Posterior vena cava (tissue), 2 donors: ENCODE results near the gene GDPD3. TPM values are rescaled to one million over a fixed set of nuclear protein-coding genes. Genes with fewer than 3 reads are reported as not detected.
A peak's percentile ranks its signal among the peaks of the same experiment; 100 is the strongest.

ENCODE experiments used
- DNase-seq: peaks from one replicate; pipeline ENCODE4 v3.0.0-alpha.2; 2020; ENCODE audit warnings: low spot score
- intact Hi-C, 2 donors: fragments of 100-400 bp; cut with DNase I; formaldehyde crosslinking; loops; one replicate each; pipeline versions ENCODE4 v1.14.1 to v1.14.2; 2022 to 2023
- total RNA-seq, 2 donors: library from RNA; stranded (reverse); fragmentation: NEBNext Ultra II Directional; extraction: Animal tissue kit (Norgen Biotek cat#: 25700); gene quantifications; one replicate each; pipeline ENCODE4 v1.2.1, GENCODE V29; 2021
- donor health status: DM: yes; HTN: yes; CAD: no.
- donor health status: DM: yes; HTN: yes; CAD: no.

The GDPD3 gene
- total RNA-seq, 2 donors from 2014 or later: 3.7 to 4.0 TPM

GRCh38 chr16:30085820-30086219 lies 27.5 kb downstream of the GDPD3 start:
- DNase-seq: no peak
- intact Hi-C loops: no loop called here

DNA sequence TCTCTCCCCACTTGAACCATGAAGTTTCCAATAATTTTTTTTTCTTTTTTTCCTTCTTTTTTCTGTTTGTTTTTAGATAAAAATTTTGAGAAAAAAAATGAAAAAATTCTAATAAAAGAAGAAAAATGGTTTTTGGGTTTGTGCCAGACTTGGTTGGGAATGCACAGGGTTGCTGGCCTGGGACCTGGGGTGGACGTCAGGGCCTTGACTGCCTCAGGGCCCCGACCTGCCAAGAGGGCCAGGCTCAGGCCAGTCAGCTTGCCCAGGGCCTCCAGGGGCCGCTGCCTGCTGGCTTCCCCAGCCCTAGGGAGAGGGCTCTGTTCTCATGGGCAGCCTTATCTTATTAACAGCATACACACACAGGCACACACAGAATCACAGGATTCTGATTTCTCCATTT lies 28.1 kb downstream of the GDPD3 start:
- no peak for DNase-seq
- intact Hi-C loops: no loop called here

- DNase-seq: peak; percentile 92
- intact Hi-C loops: no loop called here
Observed at GRCh38 chr16:30084816-30085159, 28.5 kb downstream of the GDPD3 start.

DNA sequence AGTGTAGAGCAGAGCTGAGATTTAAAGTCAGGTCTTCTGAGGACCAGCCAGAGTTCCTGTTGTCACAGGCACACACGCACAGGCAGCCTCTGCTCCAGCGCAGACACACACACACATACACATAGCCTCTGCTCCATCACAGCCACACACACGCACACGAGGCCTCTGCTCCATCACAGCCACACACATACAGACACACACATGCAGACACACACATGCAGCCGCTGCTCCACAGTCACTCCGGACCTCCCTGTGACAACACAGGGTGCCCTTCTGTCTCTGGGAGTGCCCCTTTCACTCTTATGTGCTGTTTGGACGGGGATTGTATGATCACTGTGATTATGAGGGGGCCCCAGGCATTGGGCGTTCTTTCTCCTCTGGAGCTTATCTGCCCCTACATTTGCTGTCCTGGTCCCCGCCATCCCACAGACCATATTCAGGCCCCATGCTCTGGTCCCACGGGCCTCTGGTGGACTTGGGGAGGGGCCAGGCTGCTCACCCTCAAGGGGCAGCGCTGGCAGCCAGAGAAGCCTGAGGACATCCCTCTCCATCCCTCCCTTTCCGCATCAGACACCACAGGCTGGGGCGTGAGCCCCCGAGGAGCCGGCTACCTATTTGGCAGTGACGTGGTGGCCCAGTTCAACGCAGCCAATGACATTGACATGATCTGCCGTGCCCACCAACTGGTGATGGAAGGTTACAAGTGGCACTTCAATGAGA lies 29.1 kb downstream of the GDPD3 start:
- intact Hi-C loops: no loop called here
- DNase-seq: peak; percentile 66

- intact Hi-C loops: no loop called here
- DNase-seq: peak; percentile 67
Observed at GRCh38 chr16:30083216-30084055, 29.9 kb downstream of the GDPD3 start.

DNA sequence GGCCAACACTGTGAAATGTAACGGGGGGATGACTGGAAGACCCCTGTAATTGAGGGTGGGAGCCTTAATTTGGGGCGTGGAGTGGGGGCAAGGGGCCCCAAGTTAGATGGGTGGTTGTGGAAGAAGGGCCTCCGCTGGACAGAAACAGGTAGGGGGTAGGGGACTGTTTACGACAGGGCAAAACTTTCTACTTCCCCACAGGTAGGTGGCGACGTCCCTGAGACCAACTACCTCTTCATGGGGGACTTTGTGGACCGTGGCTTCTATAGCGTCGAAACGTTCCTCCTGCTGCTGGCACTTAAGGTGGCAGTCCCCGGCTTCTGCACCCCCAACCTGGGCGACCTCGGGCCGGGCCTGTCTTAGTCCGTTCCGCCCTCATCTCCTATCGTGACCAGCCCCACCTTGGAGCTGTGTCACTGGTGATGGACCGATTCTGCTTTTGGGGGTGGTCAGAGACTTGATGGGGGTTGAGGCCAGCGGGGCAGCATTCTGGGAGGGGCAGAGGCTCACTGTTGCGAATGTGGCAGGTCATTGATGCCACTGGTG lies 30.7 kb downstream of the GDPD3 start:
- no peak for DNase-seq
- intact Hi-C loops: no loop called here

- intact Hi-C loops: no loop called here
- DNase-seq: no peak
Observed at GRCh38 chr16:30079480-30079879, 33.9 kb downstream of the GDPD3 start.

GRCh38 chr16:30078744-30079143 lies 34.6 kb downstream of the GDPD3 start:
- DNase-seq: no peak
- intact Hi-C loops: no loop called here

DNA sequence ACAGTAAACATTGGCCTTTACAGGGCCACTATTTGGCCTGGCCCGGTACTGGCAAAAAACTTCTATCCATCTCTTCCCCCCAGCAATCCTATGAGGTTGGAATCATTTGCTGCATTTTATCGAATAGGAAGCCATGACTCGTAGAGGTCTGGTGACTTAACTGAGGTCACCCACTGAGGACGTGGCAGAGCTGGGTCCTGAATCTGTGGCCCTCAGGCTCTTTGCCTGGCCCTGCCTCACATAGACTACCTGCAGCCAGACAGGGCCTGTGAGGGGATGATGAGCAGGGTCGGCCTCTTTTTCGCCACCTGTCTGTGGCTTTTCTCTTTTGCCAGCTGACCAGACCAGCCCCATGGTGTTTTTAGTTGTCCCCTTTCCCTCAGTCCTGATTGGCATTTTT lies 35.7 kb downstream of the GDPD3 start:
- intact Hi-C loops: no loop called here
- no peak for DNase-seq

GRCh38 chr16:30076276-30076791 lies 37.0 kb downstream of the GDPD3 start:
- DNase-seq: peak; percentile 84
- intact Hi-C loops: no loop called here

DNA sequence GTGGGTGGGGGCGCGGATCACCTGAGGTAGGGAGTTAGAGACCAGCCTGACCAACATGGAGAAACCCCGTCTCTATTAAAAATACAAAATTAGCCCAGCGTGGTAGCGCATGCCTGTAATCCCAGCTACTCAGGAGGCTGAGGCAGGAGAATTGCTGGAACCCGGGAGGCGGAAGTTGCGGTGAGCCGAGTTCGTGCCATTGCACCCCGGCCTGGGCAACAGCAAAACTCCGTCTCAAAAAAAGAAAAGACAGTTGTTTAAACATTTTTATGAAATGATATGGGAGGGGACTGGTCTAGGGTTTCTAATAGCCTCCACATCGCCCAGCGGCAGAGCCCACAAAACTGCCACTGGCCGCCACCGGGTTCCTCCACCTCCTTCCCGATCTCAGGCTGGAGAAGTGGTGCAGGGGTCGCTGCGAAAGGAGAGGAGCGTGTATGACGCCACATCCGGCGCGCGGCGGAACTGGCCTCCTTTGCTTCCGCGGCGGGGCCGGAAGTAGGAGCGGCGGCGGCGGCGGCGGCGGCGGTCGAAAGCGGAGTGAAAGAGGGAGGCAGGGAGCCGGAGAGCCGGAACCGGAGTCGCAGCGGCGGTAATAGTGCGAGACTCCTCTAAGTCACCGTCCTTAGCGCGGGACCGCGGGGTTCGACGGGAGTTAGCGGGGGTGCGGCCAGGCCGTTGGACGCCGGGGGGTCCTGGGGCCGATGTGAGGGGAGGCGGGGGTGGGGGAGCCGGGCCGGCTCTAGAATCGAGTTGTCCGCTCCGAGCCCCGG lies 37.6 kb downstream of the GDPD3 start, which contains the start of gene PPP4C:
Gene PPP4C, plus strand, starts transcription at position 492 of the 773 bp plus-strand sequence. CDS start 384 bp downstream, outside the sequence.
- peak; percentile 97 for DNase-seq
- intact Hi-C loops: no loop called here

GRCh38 chr16:30070490-30070889 lies 42.8 kb downstream of the GDPD3 start:
- no peak for DNase-seq
- intact Hi-C loops: no loop called here

DNA sequence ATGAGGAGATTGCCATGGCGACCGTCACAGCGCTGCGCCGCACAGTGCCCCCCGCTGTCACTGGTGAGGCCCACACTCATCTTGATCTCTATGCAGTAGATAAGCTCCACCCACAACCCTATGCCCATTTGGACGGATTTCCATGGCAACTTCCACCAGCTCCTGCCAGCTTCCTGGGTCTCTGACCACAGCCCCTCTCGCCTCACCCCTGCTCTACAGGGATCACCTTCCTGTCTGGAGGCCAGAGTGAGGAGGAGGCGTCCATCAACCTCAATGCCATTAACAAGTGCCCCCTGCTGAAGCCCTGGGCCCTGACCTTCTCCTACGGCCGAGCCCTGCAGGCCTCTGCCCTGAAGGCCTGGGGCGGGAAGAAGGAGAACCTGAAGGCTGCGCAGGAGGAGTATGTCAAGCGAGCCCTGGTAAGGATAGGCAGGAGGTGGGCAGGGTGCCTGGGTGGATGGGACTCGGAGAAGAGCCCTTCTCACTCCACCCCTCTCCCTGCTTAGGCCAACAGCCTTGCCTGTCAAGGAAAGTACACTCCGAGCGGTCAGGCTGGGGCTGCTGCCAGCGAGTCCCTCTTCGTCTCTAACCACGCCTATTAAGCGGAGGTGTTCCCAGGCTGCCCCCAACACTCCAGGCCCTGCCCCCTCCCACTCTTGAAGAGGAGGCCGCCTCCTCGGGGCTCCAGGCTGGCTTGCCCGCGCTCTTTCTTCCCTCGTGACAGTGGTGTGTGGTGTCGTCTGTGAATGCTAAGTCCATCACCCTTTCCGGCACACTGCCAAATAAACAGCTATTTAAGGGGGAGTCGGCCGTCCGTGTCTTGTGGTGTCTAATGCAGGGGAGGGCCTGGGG lies 43.5 kb downstream of the GDPD3 start:
- intact Hi-C loops: no loop called here
- DNase-seq: no peak

DNA sequence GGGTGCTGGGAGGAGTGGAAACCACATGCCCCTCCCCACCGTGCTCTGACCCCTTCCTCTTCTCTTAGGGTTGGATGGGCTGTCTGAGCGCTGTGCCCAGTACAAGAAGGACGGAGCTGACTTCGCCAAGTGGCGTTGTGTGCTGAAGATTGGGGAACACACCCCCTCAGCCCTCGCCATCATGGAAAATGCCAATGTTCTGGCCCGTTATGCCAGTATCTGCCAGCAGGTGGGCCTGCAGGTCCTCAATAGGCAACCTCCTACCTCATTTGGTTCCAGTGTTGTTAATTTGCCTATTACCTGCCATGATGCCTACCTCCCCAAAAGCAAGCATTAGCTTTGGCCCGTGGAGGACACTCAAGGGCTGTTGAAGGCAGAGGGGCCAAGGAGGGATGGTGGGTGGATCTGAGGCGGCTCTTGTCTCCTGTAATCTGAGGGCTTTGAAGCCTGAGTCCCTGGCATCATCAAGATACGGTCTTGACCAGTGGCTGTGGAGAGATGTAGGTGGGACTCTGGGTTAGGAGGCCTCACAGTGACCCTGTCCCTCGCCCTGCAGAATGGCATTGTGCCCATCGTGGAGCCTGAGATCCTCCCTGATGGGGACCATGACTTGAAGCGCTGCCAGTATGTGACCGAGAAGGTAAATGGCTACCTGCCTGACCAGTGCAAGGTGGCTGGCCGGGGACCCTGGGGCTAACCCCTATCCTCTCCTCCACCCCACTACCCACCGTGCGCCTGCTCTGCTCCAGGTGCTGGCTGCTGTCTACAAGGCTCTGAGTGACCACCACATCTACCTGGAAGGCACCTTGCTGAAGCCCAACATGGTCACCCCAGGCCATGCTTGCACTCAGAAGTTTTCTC lies 44.4 kb downstream of the GDPD3 start:
- intact Hi-C loops: no loop called here
- no peak for DNase-seq

DNA sequence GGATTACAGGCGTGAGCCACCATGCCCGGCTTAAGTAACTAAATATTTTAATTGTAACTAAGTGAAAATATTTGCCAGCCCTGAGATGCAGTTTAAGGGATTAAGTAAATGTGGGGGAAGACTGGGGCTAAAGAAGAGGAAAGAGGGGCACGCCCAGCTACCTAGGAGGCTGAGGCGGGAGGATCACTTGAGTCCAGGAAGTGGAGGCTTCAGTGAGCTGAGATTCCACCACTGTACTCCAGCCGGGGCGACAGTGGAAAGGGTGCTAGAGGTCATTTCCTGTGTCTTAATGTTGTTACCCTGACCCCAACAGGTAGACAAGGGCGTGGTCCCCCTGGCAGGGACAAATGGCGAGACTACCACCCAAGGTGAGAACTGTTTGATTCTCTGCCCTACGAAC lies 45.0 kb downstream of the GDPD3 start:
- DNase-seq: peak; percentile 58
- intact Hi-C loops: no loop called here

DNA sequence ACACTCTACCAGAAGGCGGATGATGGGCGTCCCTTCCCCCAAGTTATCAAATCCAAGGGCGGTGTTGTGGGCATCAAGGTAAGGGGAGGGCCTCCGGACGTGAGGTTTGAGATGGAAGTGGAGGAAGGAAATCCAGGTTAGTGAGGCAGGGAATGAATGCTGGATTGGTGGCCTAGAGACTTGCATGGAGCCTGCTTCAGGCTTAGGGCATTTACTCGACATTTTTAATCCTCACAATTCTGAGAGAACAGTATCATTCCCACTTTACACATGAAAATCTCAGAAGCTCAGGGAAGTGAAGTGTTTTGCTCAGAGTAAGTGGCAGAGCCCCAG lies 45.8 kb downstream of the GDPD3 start:
- intact Hi-C loops: no loop called here
- no peak for DNase-seq

DNA sequence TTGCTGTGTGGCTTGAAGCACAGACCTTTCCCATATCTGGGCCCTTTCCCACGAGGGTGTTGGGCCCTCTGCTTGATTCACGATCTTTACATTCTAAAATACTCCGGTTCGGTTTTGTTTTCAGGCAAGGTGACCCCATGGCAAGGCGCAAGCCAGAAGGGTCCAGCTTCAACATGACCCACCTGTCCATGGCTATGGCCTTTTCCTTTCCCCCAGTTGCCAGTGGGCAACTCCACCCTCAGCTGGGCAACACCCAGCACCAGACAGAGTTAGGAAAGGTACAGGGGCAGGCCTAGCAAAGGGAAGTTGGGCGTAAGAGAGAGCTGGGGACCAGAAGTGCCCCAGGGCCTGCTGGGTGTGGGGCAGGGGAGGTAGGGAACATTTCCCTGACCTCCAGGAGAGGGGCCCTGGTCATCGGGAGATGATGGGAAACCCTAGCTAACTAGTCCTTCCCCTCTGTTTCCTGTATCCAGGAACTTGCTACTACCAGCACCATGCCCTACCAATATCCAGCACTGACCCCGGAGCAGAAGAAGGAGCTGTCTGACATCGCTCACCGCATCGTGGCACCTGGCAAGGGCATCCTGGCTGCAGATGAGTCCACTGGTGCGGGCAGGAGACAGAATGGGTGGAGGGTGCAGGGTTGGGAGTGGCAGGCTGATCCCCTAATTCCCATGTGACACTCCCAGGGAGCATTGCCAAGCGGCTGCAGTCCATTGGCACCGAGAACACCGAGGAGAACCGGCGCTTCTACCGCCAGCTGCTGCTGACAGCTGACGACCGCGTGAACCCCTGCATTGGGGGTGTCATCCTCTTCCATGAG lies 46.4 kb downstream of the GDPD3 start:
- intact Hi-C loops: no loop called here
- DNase-seq: peak; percentile 83
